Measurements from ENCODE around the gene CCNJL. TPM values are rescaled to one million over a fixed set of nuclear protein-coding genes. Genes with fewer than 3 reads are reported as not detected.

Gene CCNJL
- total and polyA plus RNA-seq, 4 donors: 9.1 to 22.3 (median 13.4) TPM

DNA sequence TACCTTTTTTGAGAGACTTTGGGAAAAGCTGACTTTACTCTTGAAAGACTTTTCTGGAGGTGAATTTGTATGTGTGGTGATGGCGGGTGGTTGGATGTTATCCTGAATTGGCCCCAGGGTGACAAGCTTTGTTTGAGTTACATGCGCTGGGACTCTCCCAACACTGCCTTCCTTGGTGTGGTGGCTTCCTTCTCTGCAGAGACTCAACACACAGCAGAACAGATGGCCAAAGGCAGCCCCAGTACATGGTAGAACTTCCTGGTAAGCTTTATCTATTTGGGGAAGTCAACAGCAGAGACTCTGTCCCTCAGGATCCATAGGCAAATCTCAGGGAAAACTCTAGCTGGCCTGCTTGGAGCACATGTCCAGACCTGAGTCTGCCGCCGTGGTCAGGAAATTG is 39.9 kb upstream of the CCNJL start:
- Histone ChIP-seq H3K27me3 (ENCODE audit: control insufficient read depth in 3 of 3, insufficient read depth in 3 of 3, low read length in 2 of 3) (no peaks in the 10 kb centered on the region), H3K36me3 (ENCODE audit: control insufficient read depth in 4 of 4, insufficient read depth in 4 of 4, low read length in 4 of 4) (no peaks in the 10 kb centered on the region), H3K4me3 (no peak overlapping the region), H3K9ac (ENCODE audit: insufficient read depth in 1 of 2, low read length in 2 of 2) (no peak overlapping the region), H3K4me1 (ENCODE audit: control insufficient read depth in 5 of 5, insufficient read depth in 5 of 5, low read length in 5 of 5) (peaks cover 0 to 17% (median 0%) of the 10 kb centered on the region in 5 donors), H3K27ac (ENCODE audit: low read depth in 1 of 2, low read length in 1 of 2) (no peak overlapping the region), H3K9me3 (ENCODE audit: control insufficient read depth in 4 of 4, insufficient read depth in 3 of 4, low read length in 3 of 4) (no peaks in the 10 kb centered on the region)
- DNase-seq (no peak), ATAC-seq (ENCODE audit: insufficient read depth, low FRiP score) (no peak)
- TF ChIP-seq, protein P1, sequence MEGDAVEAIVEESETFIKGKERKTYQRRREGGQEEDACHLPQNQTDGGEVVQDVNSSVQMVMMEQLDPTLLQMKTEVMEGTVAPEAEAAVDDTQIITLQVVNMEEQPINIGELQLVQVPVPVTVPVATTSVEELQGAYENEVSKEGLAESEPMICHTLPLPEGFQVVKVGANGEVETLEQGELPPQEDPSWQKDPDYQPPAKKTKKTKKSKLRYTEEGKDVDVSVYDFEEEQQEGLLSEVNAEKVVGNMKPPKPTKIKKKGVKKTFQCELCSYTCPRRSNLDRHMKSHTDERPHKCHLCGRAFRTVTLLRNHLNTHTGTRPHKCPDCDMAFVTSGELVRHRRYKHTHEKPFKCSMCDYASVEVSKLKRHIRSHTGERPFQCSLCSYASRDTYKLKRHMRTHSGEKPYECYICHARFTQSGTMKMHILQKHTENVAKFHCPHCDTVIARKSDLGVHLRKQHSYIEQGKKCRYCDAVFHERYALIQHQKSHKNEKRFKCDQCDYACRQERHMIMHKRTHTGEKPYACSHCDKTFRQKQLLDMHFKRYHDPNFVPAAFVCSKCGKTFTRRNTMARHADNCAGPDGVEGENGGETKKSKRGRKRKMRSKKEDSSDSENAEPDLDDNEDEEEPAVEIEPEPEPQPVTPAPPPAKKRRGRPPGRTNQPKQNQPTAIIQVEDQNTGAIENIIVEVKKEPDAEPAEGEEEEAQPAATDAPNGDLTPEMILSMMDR (IDR thresholded peaks at IDR 0.05; ENCODE audit: control extremely low read depth, extremely low read depth): no peak
- WGBS, 2 donors: 96 to 98% methylated on average over 4 of the region's 4 CpGs

DNA sequence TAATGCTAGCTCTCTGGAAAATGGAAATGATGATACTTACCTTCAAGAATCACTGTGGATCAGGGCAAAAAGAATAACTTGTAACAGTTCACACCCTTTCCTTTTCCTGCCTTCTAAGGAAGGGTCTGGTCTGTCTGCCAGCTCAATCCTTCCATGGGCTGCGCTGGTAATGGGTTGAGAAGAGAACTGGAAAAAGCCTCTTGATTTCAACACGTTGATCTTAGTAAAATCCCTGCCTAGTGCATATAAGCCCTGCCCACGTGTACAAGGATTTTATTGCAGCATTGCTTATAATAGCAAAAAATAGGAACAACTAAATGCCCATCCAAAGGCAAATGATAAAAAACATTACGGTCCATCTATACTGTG is 37.6 kb upstream of the CCNJL start:
- 74 to 79% methylated on average over 4 of the region's 4 CpGs for WGBS, 2 donors
- Histone ChIP-seq H3K27me3 (ENCODE audit: control insufficient read depth in 3 of 3, insufficient read depth in 3 of 3, low read length in 2 of 3) (no peaks in the 10 kb centered on the region), H3K4me1 (ENCODE audit: control insufficient read depth in 5 of 5, insufficient read depth in 5 of 5, low read length in 5 of 5) (no peaks in the 10 kb centered on the region), H3K27ac (ENCODE audit: low read depth in 1 of 2, low read length in 1 of 2) (no peak overlapping the region), H3K9ac (ENCODE audit: insufficient read depth in 1 of 2, low read length in 2 of 2) (no peak overlapping the region), H3K36me3 (ENCODE audit: control insufficient read depth in 4 of 4, insufficient read depth in 4 of 4, low read length in 4 of 4) (no peaks in the 10 kb centered on the region), H3K4me3 (no peak overlapping the region), H3K9me3 (ENCODE audit: control insufficient read depth in 4 of 4, insufficient read depth in 3 of 4, low read length in 3 of 4) (no peaks in the 10 kb centered on the region)
- TF ChIP-seq, protein P1 (IDR thresholded peaks at IDR 0.05; ENCODE audit: control extremely low read depth, extremely low read depth): no peak
- no peak for ATAC-seq (ENCODE audit: insufficient read depth, low FRiP score)
- no peak for DNase-seq

DNA sequence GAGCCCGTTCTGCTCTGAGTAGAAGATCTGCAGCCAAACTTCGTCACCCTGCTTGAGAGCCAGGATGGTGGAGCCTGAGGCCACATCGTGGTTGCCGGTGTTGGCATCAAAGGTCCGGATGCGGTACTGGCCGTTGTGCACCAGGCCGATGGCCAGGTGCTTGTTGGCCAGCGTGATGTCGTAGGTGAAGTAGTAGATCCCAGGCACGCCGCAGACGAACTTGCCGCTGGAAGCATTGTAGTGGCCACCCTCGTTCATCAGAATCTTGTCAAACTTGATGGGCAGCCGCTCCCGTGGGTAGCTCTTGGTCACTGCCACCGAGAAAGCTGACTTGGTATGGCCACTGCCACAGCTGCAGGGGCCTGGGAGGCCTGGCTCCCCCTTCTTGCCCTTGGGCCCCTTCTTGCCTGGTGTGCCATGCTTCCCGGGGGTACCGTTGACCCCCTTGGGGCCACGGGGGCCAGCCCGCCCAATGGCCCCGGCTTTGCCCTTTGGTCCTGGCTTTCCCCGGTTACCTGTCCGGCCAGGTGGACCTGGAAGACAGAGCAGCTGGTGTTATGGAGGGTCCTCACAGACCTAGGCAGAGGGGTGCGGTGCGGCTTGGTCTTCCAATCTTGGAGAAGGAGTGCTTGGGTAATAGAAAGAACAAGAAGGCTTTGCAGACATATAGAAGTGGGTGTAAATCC is 37.0 kb upstream of the CCNJL start:
- H3K4me3 ChIP-seq: no peak overlapping the region
- DNase-seq: no peak
- no peaks in the 10 kb centered on the region for H3K9me3 ChIP-seq (ENCODE audit: control insufficient read depth in 4 of 4, insufficient read depth in 3 of 4, low read length in 3 of 4)
- TF ChIP-seq, protein P1 (IDR thresholded peaks at IDR 0.05; ENCODE audit: control extremely low read depth, extremely low read depth): no peak
- no peak overlapping the region for H3K9ac ChIP-seq (ENCODE audit: insufficient read depth in 1 of 2, low read length in 2 of 2)
- WGBS, 2 donors: 94 to 96% methylated on average over 27 of the region's 27 CpGs
- H3K4me1 ChIP-seq (ENCODE audit: control insufficient read depth in 5 of 5, insufficient read depth in 5 of 5, low read length in 5 of 5): no peaks in the 10 kb centered on the region
- no peaks in the 10 kb centered on the region for H3K36me3 ChIP-seq (ENCODE audit: control insufficient read depth in 4 of 4, insufficient read depth in 4 of 4, low read length in 4 of 4)
- H3K27ac ChIP-seq (ENCODE audit: low read depth in 1 of 2, low read length in 1 of 2): no peak overlapping the region
- ATAC-seq (ENCODE audit: insufficient read depth, low FRiP score): no peak
- no peaks in the 10 kb centered on the region for H3K27me3 ChIP-seq (ENCODE audit: control insufficient read depth in 3 of 3, insufficient read depth in 3 of 3, low read length in 2 of 3)

DNA sequence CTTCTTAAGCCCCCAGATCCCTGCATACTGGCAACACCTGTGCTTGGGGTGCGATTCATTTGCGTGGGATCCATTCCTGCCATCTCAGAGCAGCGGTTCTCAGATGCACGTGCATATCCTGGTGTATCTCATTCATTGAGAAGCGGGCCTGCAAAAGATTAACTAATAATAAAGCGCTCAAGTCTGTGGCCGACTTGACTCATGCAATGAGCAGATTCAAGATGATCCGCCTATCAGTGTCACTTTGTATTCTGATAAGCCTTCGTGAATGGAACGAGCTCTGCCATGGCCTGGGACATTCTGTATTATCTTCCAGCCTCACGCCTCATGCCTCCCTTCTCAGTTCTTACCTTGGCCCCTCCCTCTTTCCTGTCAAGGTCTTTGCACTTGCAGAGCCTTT is 35.7 kb upstream of the CCNJL start:
- no peaks in the 10 kb centered on the region for H3K36me3 ChIP-seq (ENCODE audit: control insufficient read depth in 4 of 4, insufficient read depth in 4 of 4, low read length in 4 of 4)
- peaks cover 0 to 1% (median 0%) of the 10 kb centered on the region in 5 donors for H3K4me1 ChIP-seq (ENCODE audit: control insufficient read depth in 5 of 5, insufficient read depth in 5 of 5, low read length in 5 of 5)
- H3K9me3 ChIP-seq (ENCODE audit: control insufficient read depth in 4 of 4, insufficient read depth in 3 of 4, low read length in 3 of 4): no peaks in the 10 kb centered on the region
- H3K4me3 ChIP-seq: no peak overlapping the region
- 85 to 90% methylated on average over 11 of the region's 11 CpGs for WGBS, 2 donors
- no peak overlapping the region for H3K9ac ChIP-seq (ENCODE audit: insufficient read depth in 1 of 2, low read length in 2 of 2)
- no peaks in the 10 kb centered on the region for H3K27me3 ChIP-seq (ENCODE audit: control insufficient read depth in 3 of 3, insufficient read depth in 3 of 3, low read length in 2 of 3)
- DNase-seq (no peak), ATAC-seq (ENCODE audit: insufficient read depth, low FRiP score) (no peak)
- TF ChIP-seq, protein P1 (IDR thresholded peaks at IDR 0.05; ENCODE audit: control extremely low read depth, extremely low read depth): no peak
- H3K27ac ChIP-seq (ENCODE audit: low read depth in 1 of 2, low read length in 1 of 2): no peak overlapping the region

Measured in lung (tissue), 12 donors.